Mucosa of descending colon (tissue), 3 donors: ENCODE results near the gene DNAJB8. TPM values are rescaled to one million over a fixed set of nuclear protein-coding genes. Genes with fewer than 3 reads are reported as not detected.

Experiments used
- ATAC-seq: fragments of 200-7000 bp; cut with Tn5 transposase; one replicate; pipeline ENCODE4 v1.9.1; 2020; ENCODE audit warnings: mild to moderate bottlenecking, moderate library complexity
- DNase-seq, 3 donors: peaks; one replicate each; pipeline ENCODE4 v3.0.0-alpha.2; 2020
- H3K36me3 ChIP-seq: fragments of 200-600 bp; one replicate; pipeline ENCODE4 v1.8.0; 2021; ENCODE audit warnings: low read depth, mild to moderate bottlenecking
- H3K4me1 ChIP-seq: fragments of 200-600 bp; one replicate; pipeline ENCODE4 v1.8.0; 2021; ENCODE audit warnings: low read depth, mild to moderate bottlenecking
- H3K4me3 ChIP-seq: fragments of 200-600 bp; one replicate; pipeline ENCODE4 v1.8.0; 2021; ENCODE audit warnings: mild to moderate bottlenecking
- H3K9me3 ChIP-seq: fragments of 200-600 bp; one replicate; pipeline ENCODE4 v1.8.0; 2021; ENCODE audit warnings: mild to moderate bottlenecking
- intact Hi-C, 2 donors: fragments of 100-400 bp; cut with DNase I in 1 of 2; cut with micrococcal nuclease in 1 of 2; formaldehyde crosslinking; loops; one replicate each; pipeline versions ENCODE4 v1.11.0 to v1.11.1; 2022; cut with DNase I, micrococcal nuclease
- total RNA-seq, 3 donors: library from RNA; stranded (reverse); fragmentation: NEBNext Ultra II Directional in 2 of 3; extraction: Animal tissue kit (Norgen Biotek cat#: 25700) in 2 of 3; gene quantifications; one replicate each; pipeline versions ENCODE4 v1.2.1 to v1.2.4, GENCODE V29; 2021 to 2023
- TF ChIP-seq, protein P1 (sequence below): fragments of 200-600 bp; IDR thresholded peaks from one replicate; pipeline ENCODE4 v1.8.0; 2022; ENCODE audit warnings: antibody characterized with exemption, mild to moderate bottlenecking
- donor health status: DM: no; HTN: no; CAD: no; lungs with moderate emphysema.
- donor health status: DM: no; HTN: no; CAD: no.
- donor health status: DM: no; HTN: yes; CAD: no.

Gene DNAJB8
- total RNA-seq, 3 donors from 2014 or later = not detected

DNA sequence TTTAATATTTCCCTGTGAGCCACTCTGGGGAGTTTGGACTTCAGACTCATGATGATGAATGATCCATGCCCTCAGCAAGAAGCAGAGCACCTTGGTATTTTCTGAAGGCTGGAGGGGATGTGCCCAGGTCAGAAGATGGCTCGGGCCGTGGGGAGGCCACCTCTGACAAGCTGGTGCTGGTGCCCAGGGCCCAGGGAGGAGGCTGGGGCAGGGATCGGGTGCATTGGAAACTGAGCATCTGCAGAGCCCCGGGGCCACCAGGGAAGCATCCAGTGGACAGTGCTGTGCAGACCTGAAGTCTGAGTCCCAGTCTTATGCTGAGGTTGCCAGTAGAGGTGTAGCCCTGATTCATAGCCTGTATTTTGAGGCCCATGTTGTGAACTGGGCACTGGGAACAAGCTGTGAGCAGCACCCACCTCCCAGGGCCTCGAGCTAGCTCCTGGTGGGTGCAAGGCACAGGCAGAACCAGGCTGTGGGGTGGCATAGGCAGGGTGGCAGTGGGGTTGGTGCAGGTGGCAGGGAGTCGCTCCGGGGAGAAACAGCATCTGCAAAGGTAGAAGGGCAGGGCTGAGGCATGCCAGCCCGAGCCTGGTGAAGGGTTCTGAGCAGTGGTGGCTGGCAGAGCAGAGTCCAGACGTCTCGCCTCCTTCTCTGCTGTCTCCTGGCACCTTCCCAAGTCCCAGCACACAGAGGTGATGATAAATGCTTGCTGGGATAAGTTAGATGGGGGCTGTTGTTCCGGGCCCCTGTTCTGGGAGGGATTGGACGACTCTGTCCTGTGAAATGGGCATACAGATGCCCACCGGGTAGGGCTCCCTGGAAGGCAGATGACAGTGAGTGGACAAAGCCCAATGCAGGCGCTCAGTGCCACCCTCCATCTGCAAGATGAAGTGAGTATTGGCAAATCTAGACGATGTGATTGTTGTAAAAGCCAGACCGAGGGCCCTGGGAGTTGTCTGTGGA is 10.6 kb downstream of the DNAJB8 start:
- TF ChIP-seq, protein P1, sequence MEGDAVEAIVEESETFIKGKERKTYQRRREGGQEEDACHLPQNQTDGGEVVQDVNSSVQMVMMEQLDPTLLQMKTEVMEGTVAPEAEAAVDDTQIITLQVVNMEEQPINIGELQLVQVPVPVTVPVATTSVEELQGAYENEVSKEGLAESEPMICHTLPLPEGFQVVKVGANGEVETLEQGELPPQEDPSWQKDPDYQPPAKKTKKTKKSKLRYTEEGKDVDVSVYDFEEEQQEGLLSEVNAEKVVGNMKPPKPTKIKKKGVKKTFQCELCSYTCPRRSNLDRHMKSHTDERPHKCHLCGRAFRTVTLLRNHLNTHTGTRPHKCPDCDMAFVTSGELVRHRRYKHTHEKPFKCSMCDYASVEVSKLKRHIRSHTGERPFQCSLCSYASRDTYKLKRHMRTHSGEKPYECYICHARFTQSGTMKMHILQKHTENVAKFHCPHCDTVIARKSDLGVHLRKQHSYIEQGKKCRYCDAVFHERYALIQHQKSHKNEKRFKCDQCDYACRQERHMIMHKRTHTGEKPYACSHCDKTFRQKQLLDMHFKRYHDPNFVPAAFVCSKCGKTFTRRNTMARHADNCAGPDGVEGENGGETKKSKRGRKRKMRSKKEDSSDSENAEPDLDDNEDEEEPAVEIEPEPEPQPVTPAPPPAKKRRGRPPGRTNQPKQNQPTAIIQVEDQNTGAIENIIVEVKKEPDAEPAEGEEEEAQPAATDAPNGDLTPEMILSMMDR = no peak
- no peak overlapping the region for H3K4me3 ChIP-seq
- no peaks in the 10 kb centered on the region for H3K4me1 ChIP-seq
- intact Hi-C loops = no loop called here
- peak in 1 of 3 donors; percentile 19 for DNase-seq
- no peaks in the 10 kb centered on the region for H3K9me3 ChIP-seq
- no peaks in the 10 kb centered on the region for H3K36me3 ChIP-seq
- ATAC-seq = no peak

DNA sequence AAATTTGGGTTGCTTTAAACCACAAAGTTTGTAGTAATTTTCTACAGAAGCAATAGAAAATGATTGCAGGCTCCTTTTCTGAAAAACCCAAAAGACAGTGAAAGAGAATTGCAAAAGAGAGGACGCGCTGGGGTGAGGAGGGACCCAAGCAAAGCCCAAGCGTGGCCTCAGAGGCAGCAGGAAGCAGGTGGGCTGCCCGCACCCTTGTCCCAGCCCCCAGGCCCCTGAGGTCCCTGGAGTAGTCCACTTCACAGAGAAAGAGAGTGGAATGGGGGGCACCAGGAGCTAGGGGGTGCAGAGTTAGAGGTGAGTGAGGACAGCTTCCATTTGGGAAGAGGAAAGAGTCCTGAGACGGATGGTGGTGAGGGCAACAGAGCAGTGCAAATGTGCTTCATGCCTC is 11.6 kb downstream of the DNAJB8 start:
- ATAC-seq = no peak
- no peak overlapping the region for H3K4me3 ChIP-seq
- H3K4me1 ChIP-seq = no peaks in the 10 kb centered on the region
- TF ChIP-seq, protein P1 = no peak
- no peak for DNase-seq
- H3K9me3 ChIP-seq = no peaks in the 10 kb centered on the region
- intact Hi-C loops = no loop called here
- no peaks in the 10 kb centered on the region for H3K36me3 ChIP-seq

DNA sequence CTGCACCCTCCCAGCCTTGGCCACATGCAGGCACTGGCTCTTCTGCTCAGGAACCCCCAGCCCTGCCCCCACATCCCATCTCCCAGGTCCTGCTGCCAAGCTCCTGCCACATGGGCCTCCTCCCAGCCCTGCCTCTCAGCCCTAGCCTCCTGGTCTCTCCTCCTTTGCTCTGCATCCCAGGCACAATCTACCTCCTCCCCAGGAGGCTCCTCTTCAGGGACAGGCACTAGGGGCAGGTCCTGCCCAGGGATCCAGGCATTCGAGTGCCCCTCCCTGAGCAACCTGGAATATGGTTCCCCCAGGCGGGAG is 12.4 kb downstream of the DNAJB8 start:
- intact Hi-C loops = no loop called here
- Histone ChIP-seq H3K4me3 (no peak overlapping the region), H3K9me3 (no peaks in the 10 kb centered on the region), H3K36me3 (no peaks in the 10 kb centered on the region), H3K4me1 (no peaks in the 10 kb centered on the region)
- TF ChIP-seq, protein P1 = no peak
- DNase-seq (peak in 1 of 3 donors; percentile 12), ATAC-seq (no peak)

DNA sequence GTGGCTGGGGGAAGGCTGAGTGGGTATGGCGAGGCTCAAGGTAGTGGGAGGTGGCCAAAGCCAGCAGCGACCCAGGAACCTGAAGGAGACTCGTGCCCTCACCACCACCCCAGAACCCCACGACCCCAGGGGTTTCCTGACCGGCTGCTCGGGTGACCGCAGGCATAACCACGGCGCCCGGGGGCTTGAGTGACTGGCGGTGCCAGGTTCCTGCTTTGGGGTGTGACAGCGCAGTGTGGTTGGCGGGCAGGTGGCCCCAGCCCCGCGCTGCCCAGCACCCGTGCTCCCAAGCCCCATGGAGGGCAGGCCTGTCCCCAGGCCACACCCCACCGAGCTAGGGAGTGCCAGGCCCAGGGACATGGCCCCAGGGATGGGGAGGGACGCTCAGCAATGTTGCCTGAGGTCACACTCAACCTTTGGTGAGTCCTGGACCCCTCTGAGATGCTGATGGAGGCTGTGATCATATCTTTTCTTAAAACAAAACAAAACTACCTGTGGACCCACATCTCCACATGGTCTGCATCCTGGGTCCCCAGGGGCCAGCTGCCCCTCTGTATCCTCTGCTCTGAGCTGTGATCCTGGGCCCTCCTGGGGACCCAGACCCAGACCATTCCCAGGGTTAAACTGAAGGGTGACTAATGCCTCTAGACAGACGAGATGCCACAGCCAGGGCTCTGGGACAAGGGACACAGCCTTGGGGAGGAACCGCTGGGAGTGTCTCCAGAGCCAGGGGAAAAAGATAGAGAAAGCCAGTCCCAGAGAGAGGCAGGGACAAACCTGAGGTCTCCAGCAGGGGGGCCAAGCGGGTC is 13.0 kb downstream of the DNAJB8 start:
- Histone ChIP-seq H3K9me3 (no peaks in the 10 kb centered on the region), H3K36me3 (no peaks in the 10 kb centered on the region), H3K4me1 (no peaks in the 10 kb centered on the region), H3K4me3 (no peak overlapping the region)
- ATAC-seq (no peak), DNase-seq (peak in 1 of 3 donors; percentile 33)
- intact Hi-C loops = no loop called here
- TF ChIP-seq, protein P1 = no peak

DNA sequence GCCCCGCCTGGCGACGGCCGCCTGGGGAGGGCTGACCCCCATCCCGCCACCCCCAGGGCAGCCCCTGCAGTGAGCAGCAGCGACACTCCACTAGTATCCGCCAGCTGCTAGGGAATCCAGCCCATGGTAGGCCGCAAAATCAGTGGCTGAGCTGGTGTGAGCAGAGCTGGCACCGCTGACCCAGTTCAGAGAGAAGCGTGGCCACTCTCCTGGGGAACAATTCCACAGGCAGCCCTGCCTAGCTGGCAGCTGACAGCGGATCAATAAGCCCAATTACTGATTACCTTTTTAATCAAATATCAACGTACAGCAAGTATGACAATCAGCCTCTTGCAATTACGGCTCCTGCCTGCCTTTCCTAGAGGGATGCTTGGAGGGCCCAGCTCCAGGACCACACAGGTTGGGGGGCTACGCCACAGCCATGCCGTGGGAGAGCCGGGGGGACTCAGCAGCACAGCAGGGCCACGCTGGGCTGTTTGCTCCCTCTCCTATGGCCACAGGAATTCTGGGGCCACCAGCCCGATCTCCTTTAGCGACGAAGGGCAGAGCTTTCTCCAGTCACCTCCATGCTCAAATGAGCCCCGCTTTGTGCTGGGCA is 13.9 kb downstream of the DNAJB8 start:
- intact Hi-C loops = no loop called here
- TF ChIP-seq, protein P1 = no peak
- no peaks in the 10 kb centered on the region for H3K4me1 ChIP-seq
- H3K4me3 ChIP-seq = no peak overlapping the region
- no peaks in the 10 kb centered on the region for H3K36me3 ChIP-seq
- no peaks in the 10 kb centered on the region for H3K9me3 ChIP-seq
- DNase-seq = no peak
- no peak for ATAC-seq
